GM15510 (cell line): ENCODE measurements around the gene PRAF2.

Experiments
- POLR2A ChIP-seq: IDR thresholded peaks from 3 replicates; pipeline ENCODE4 v1.6.1; 2011; ENCODE audit warnings: borderline replicate concordance; ENCODE audit not compliant: insufficient read length; ENCODE audit errors: extremely low read depth

Gene PRAF2

GRCh38 chrX:49096419-49096818 lies 22.6 kb upstream of the PRAF2 start:
- no peak for TF ChIP-seq POLR2A

DNA sequence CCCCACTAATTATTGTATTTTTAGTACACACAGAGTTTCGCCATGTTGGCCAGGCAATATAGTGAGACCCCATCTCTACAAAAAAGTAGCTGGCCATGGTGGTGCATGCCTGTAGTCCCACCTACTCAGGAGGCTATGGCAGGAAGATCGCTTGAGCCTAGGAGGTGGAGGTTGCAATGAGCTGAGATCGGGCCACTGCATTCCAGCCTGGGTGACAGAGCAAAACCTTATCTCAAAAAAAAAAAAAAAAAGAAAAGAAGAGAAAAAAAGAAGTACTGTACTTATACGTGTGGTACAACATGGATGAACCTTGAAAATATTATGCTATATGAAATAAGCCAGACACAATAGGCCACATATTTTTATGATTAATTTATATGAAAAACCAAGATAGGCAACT lies 15.8 kb upstream of the PRAF2 start:
- no peak for TF ChIP-seq POLR2A

- TF ChIP-seq POLR2A: no peak
Measured at GRCh38 chrX:49082271-49082871, 8.6 kb upstream of the PRAF2 start.

DNA sequence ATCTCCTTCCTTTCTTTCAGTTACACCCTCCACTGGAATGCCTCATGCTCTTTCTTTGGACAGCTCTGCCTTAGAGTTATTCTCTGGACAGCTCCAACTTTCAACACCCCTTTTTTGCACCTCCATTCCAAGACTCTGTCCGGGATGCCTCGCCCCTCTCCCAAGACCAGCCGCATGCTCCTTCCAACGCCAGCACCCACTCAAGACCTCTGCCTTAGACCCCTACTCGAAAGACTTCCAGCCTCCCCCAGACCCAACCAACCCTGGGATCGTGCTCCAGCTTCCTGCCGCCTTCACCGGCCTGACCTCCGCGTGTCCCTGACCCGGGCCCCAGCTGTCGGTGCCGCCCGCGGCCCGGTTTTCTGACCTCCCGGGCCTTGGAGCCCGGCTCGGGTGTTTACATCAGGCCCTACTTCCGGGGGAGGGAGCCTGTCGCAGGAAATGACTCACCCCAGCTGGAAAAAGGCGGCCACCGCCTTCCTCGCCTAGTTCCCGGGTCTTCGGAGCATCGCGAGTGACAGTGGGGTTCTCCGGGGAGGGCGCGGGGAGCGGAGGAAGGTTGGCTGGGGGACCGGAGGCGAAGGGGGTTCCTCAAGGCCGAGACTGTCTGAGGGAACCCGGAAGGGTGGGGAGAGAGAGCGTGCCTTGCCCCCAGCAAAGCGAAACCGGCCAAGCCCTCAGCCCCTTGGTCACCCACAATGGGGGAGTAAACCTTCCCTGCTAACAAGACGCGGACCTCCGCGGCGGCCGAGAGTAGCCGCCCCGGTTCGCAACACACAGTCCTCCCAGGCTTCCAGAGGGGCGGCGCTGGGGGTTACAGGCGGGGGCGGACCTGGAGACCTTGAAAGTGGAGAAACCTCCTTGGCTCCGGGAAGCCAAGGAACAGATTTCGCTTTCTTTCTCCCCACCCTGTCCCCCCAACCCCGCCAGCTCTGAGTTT lies 6.0 kb upstream of the PRAF2 start, which contains the start of gene WDR45:
Gene WDR45, minus strand, starts transcription at position 399 of the 940 bp plus-strand sequence. CDS start 1,792 bp downstream, outside the sequence.
- TF ChIP-seq POLR2A: no peak

- TF ChIP-seq POLR2A: no peak
Measured at GRCh38 chrX:49077941-49078340, 4.1 kb upstream of the PRAF2 start.

GRCh38 chrX:49075347-49075746 lies 1.5 kb upstream of the PRAF2 start:
- TF ChIP-seq POLR2A: no peak

DNA sequence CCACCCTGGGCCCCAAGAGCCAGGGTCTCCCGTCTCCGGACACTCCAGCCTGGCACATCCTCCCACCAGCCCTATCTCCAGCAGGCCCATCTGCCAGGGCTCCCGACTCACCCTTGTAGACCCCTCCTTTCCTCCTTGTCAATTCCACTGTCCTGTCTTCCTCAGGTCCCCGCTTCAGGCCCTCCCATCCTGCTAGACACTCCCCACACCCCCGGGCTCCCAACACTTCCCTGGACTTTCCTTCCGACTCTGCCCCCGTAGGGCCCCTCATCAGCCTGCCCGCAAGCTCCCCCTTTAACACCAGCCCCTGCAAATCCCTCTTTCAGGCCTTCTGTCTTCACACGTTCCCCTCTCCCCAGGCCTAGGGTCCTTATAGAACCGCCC lies 1.1 kb downstream of the PRAF2 start:
- TF ChIP-seq POLR2A: no peak

DNA sequence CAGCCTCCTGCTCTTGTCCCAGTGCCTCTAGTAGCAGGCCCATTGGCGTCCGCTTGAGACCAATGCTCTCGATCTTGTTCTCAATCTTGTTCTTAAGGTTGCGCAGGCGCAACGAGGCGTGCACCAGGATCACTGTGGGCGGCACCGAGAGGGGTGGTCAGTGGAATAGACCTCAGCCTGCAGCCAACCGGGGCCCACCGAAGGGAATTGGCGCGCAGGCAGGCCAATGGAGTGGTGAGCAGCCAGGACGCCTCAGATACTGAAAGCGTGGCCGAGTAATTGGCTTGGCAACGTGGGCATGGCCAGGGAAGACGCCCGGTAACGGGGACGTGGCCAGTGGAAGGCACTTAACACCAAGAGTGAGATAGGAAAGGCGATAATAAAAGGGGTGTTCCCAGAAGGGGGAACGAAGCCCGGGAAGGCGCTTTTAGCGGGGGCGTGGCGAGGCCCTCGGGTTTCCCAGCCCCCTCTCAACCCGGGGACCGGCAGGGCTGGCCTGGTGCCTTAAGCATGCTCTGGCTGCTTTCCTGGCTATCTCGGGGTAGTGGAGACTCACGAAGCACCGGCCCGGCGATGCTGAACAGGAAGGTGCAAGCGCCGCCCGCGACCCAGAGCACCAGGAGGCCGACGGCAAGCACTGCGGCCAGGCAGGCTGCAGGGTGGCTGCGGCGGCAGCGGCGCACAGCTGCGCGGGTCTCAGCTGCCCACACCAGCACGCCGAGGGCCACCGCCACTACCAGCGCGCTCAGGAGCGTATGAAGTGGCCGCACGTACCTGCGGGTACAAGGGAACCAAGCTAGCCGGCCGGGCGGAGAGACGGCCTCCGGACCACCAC lies 1.7 kb downstream of the PRAF2 start:
- TF ChIP-seq POLR2A: no peak

- no peak for TF ChIP-seq POLR2A
Measured at GRCh38 chrX:49070988-49071387, 2.8 kb downstream of the PRAF2 start.

GRCh38 chrX:49069038-49069437 lies 4.8 kb downstream of the PRAF2 start:
- no peak for TF ChIP-seq POLR2A

- TF ChIP-seq POLR2A: no peak
Measured at GRCh38 chrX:49067285-49068120, 6.3 kb downstream of the PRAF2 start.

DNA sequence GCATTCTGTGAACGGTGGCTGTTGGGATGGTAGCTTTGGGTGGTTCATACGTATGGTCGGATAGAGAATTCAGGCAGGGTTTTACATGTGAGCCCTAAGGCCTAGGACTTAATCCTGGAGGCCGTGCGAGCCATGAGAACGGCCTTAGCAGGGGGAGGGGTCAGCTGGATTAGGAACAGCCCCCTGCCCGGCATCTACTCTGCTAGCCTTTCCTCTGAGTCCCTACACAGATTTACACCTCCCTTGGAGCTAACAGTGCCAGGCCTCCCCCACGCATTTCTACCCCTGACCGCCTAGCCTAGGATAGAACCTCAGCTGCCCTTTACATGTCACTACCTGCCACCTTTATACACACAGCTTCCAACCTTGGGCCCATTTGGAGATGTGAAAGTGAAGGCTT lies 7.1 kb downstream of the PRAF2 start:
- TF ChIP-seq POLR2A: no peak

DNA sequence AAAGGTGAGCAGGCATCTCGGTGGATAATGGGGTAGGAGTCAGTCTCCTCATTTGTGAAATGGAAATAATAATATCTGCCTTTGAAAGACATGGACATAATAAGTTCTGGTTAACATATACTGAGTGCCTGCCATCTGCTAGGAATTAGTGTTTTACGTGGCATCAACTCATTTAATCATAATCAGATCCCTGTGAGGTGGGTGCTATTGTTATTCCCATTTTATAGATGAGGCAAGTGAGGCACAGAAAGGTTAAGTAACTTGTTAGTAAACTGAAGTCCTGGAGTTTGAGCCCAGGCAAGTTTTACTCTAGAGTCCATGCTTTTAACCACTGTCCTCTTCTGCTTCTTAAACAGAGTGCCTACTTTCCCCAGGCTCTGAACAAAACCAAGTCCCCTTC lies 7.5 kb downstream of the PRAF2 start:
- no peak for TF ChIP-seq POLR2A

- no peak for TF ChIP-seq POLR2A
Measured at GRCh38 chrX:49064735-49065134, 9.1 kb downstream of the PRAF2 start.
